G401 (cell line): ENCODE results near the gene TMEM132E. TPM values are rescaled to one million over a fixed set of nuclear protein-coding genes. Genes with fewer than 3 reads are reported as not detected.

Source experiments
- DNase-seq: peaks from one replicate; pipeline ENCODE4 v3.0.0-alpha.2; 2015; ENCODE audit warnings: low spot score
- in situ Hi-C: cut with HindIII; loops from 2 replicates; pipeline ENCODE4 v1.10.0; 2016; ENCODE audit warnings: low sequenced_read_pairs, mixed read lengths
- total RNA-seq: library from RNA; depleted of rRNA; stranded (reverse); fragments of >200 nt; shearing (Covaris generic); gene quantifications from 2 replicates; pipeline ENCODE4 v1.2.3, GENCODE V29; 2014; rRNA removed

Gene TMEM132E
- total RNA-seq, 1 experiment from 2014 or later: not detected

DNA sequence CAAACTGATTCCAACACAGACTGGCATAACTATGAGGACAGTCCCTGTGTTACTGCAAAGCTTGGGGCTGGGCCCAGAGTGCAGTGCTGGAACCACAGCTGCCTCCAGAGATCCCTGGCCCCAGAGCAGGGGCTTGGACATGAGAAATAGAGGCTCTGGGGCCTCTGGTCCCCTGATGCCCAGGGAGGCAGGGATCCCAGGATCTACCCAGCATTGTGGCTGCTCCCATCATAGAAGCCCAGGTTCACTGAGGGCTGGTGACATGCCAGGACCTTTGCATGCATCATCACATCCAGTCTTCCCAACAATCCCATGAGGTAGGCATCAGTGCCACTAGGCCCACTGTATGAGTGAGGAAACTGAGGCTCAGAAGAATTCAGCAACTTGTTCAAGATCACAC lies 95.8 kb downstream of the TMEM132E start:
- no peak for DNase-seq
- in situ Hi-C loops: no loop called here

GRCh38 chr17:34675605-34676004 lies 96.2 kb downstream of the TMEM132E start:
- peak; percentile 71 for DNase-seq
- in situ Hi-C loops: no loop called here

DNA sequence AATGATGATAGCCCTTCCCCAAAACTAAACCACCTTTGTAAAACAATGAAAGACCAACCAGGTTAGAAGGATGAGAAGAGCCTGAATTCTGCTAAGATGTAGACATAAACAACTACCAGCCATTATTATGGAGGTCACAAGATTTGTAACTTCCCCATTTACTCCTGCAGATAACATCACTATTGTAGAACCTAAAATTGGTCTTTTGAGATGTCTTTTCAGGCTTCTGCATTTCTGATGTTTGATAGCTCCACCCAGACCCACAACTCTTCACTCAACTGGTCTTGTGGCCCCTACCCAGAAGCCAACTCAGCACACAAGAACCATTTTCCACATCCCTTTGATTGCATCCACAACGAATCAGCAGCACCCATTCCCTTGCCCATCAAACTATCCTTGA lies 100.8 kb downstream of the TMEM132E start:
- no peak for DNase-seq
- in situ Hi-C loops: no loop called here

- in situ Hi-C loops: no loop called here
- no peak for DNase-seq
Measured at GRCh38 chr17:34682305-34682704, 102.9 kb downstream of the TMEM132E start.

DNA sequence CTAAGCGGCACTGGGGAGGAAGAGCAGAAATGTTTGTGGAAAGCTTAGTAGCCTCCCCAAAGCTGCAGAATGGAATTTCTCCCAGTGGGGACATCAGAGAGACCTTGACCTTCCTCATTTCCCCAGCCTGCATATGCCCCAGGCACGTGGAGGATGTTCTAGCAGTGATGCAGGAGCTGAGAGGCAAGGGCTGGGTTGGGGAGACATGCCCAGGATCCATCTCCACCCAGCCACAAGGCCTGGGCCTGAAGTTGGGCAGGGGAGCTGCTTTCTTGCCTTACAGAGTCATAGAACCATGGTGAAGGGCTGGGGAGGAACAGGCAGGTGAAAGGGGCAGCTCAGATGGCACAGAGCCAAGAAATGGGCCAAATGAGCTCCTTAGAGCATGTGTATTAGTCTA lies 104.0 kb downstream of the TMEM132E start:
- no peak for DNase-seq
- in situ Hi-C loops: no loop called here

Other genes with a start within 250 kb of the TMEM132E start
- not detected in 2 replicates for gene CCL13, start 223.1 kb upstream of the TMEM132E start, total RNA-seq
- not detected in 2 replicates for gene CCL1, start 216.3 kb upstream of the TMEM132E start, total RNA-seq